ENCODE data around the gene HYLS1. TPM values are rescaled to one million over a fixed set of nuclear protein-coding genes. Genes with fewer than 3 reads are reported as not detected.
"Not testable (repeated sequence)": the region's sequence is repeated elsewhere in the genome, so short reads cannot be mapped to it uniquely, and the experiment has no call there.

Gene HYLS1
- total and polyA plus RNA-seq, 9 donors: 2.2 to 8.8 (median 4.5) TPM

DNA sequence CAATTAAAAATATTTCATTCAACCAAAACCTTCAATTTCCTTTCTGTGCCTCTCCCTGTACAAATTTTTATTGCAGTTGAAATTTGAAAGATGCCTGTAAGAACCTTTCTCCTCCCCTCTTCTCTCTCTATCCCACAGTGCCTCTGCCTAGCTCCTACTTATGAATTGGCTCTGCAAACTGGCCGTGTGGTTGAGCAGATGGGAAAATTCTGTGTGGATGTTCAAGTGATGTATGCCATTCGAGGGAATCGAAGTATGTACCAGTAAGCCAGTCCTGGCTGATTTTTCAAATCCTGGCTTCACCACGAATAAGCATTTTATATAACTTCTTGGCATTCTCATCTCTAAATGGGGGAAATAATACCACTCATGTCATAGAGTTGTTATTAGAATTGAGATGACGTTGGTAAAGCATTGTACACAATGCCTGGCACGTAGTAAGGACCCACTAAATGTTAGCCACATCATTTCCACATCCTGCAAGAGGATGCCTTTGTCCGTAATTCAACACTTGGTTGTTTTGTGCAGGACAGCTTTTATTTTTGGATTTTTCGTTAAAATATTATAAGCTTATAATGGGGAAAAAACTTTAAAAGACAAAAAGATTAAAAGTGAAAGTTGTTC is 22.9 kb downstream of the HYLS1 start:
- H3K27ac ChIP-seq: no peak overlapping the region
- intact Hi-C loops (cut with DNase I): no loop called here
- WGBS, 3 donors: 69 to 77% (median 76%) methylated on average over 8 of the region's 8 CpGs

DNA sequence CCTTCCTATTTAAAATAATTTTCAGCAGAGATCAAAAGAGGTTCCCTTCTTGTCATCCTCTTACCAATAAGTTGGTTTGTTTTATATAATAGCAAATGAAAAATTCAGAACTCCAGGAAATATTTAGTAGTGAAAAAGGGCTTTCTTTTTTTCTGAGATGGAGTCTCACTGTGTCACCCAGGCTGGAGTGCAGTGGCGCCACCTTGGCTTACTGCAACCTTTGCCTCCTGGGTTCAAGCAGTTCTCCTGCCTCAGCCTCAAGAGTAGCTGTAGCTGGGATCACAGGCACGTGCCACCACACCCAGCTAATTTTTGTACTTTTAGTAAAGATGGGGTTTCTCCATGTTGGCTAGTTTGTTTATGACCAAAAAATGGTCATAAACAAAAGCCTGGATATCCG is 27.1 kb downstream of the HYLS1 start:
- H3K4me1 ChIP-seq (ENCODE audit: insufficient read depth); H3K27me3 ChIP-seq; H3K4me3 ChIP-seq; H3K36me3 ChIP-seq; H3K9me3 ChIP-seq; DNase-seq; intact Hi-C loops (cut with DNase I); H3K27ac ChIP-seq: not testable (repeated sequence)
- WGBS, 3 donors: 73 to 79% (median 77%) methylated on average over 3 of the region's 3 CpGs

More for the DNA sequence above, 22.9 kb downstream of the HYLS1 start:
- Histone ChIP-seq H3K36me3 (no peaks in the 10 kb centered on the region), H3K4me3 (no peak overlapping the region), H3K9me3 (no peaks in the 10 kb centered on the region), H3K4me1 (ENCODE audit: insufficient read depth) (no peaks in the 10 kb centered on the region), H3K27me3 (no peaks in the 10 kb centered on the region)
- DNase-seq: no peak
- TF ChIP-seq EP300 (IDR thresholded peaks at IDR 0.05): no peak
- TF ChIP-seq, protein P1, sequence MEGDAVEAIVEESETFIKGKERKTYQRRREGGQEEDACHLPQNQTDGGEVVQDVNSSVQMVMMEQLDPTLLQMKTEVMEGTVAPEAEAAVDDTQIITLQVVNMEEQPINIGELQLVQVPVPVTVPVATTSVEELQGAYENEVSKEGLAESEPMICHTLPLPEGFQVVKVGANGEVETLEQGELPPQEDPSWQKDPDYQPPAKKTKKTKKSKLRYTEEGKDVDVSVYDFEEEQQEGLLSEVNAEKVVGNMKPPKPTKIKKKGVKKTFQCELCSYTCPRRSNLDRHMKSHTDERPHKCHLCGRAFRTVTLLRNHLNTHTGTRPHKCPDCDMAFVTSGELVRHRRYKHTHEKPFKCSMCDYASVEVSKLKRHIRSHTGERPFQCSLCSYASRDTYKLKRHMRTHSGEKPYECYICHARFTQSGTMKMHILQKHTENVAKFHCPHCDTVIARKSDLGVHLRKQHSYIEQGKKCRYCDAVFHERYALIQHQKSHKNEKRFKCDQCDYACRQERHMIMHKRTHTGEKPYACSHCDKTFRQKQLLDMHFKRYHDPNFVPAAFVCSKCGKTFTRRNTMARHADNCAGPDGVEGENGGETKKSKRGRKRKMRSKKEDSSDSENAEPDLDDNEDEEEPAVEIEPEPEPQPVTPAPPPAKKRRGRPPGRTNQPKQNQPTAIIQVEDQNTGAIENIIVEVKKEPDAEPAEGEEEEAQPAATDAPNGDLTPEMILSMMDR (IDR thresholded peaks at IDR 0.05): no peak
- no peak for TF ChIP-seq POLR2A (IDR thresholded peaks at IDR 0.05)

DNA sequence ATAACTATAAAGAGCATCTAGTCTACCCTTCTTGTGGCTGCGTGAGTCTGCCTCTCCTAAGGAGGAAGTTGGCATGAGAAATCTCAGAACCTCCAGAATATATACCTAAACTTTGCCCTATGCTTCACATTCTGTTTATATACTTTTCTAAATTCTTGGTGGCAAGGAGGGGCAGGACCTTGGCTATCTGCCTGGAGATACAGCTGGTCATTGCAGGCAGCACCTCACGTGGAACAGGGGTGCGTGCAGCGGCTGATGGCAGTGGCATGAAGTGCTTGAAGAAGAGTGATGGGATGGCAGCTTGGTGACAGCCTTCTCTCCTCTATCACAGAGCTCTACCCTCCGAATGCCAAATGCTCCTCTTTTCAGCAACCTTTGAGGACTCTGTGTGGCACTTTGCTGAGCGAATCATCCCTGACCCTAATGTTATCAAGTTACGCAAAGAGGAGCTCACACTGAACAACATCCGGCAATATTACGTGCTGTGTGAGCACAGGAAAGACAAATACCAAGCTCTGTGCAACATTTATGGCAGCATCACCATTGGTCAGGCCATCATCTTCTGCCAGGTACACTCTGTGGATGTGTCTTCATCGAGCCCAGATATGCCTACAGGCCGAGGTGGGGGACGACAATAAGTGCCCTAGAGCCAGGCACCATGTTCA is 29.3 kb downstream of the HYLS1 start:
- 83 to 87% (median 84%) methylated on average over 12 of the region's 12 CpGs for WGBS, 3 donors
- intact Hi-C loops (cut with DNase I): no loop called here
- TF ChIP-seq POLR2A (IDR thresholded peaks at IDR 0.05): no peak

DNA sequence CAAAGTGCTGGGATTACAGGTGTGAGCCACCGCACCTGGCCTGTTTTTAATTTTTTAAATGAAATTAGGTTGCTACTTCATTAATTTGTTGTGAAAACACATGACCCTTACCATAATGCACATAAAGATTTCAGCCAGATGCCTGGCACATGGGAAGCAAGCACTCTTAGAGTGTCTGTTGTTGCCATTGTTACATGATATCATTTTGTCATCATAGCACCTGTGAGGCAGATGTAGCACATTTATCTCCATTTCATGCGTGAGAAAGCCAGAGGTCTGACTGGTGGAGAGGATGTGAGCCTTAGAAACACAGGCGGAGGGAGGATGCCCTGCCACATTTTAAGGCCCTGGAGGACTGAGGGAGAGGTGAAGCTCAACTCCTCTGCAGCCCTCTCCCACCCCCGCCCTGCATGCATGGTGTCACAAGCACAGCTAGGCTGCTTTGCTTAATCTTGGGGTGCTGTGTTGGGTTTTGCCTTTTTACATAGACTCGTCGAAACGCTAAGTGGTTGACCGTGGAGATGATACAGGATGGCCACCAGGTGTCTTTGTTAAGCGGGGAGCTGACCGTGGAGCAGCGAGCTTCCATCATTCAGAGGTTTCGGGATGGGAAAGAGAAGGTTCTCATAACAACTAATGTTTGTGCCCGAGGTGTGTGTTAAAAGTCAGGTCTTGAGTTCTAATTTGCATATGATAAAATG is 30.8 kb downstream of the HYLS1 start:
- H3K4me3 ChIP-seq: no peak overlapping the region
- TF ChIP-seq POLR2A (IDR thresholded peaks at IDR 0.05): no peak
- WGBS, 3 donors: 83 to 86% (median 84%) methylated on average over 13 of the region's 13 CpGs
- no peaks in the 10 kb centered on the region for H3K36me3 ChIP-seq
- intact Hi-C loops (cut with DNase I): no loop called here
- DNase-seq: no peak
- no peak overlapping the region for H3K27ac ChIP-seq
- H3K9me3 ChIP-seq: no peaks in the 10 kb centered on the region
- no peaks in the 10 kb centered on the region for H3K27me3 ChIP-seq
- no peaks in the 10 kb centered on the region for H3K4me1 ChIP-seq (ENCODE audit: insufficient read depth)

More for the DNA sequence above, 29.3 kb downstream of the HYLS1 start:
- DNase-seq: no peak
- Histone ChIP-seq H3K36me3 (no peaks in the 10 kb centered on the region), H3K9me3 (no peaks in the 10 kb centered on the region), H3K27ac (no peak overlapping the region), H3K27me3 (no peaks in the 10 kb centered on the region), H3K4me3 (no peak overlapping the region), H3K4me1 (ENCODE audit: insufficient read depth) (no peaks in the 10 kb centered on the region)

DNA sequence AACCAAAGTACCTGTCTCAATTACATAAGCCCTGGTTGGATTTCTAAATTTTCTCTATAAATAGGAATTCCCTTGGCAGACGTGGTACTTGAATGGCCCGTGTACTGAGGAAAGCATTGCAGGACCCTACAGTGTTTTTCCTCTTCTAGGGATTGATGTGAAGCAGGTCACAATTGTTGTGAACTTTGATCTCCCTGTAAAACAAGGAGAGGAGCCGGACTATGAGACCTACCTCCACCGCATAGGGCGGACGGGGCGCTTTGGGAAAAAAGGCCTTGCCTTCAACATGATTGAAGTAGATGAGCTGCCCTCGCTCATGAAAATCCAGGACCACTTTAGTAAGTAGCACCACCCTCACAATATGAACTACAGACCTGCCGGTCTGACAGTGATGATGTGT is 33.6 kb downstream of the HYLS1 start:
- intact Hi-C loops (cut with DNase I): no loop called here
- DNase-seq: no peak
- WGBS, 3 donors: 82 to 87% (median 85%) methylated on average over 9 of the region's 9 CpGs

More for the DNA sequence above, 33.6 kb downstream of the HYLS1 start:
- Histone ChIP-seq H3K4me3 (no peak overlapping the region), H3K9me3 (no peaks in the 10 kb centered on the region), H3K4me1 (ENCODE audit: insufficient read depth) (no peaks in the 10 kb centered on the region), H3K27me3 (no peaks in the 10 kb centered on the region), H3K36me3 (no peaks in the 10 kb centered on the region), H3K27ac (no peak overlapping the region)
- no peak for TF ChIP-seq POLR2A (IDR thresholded peaks at IDR 0.05)
- TF ChIP-seq EP300 (IDR thresholded peaks at IDR 0.05): no peak
- TF ChIP-seq, protein P1 (IDR thresholded peaks at IDR 0.05): no peak
